GM12878 (cell line): ENCODE measurements around the gene PALLD.
A peak's percentile ranks its signal among the peaks of the same experiment; 100 is the strongest.

ENCODE experiments used
- BCL11A ChIP-seq: IDR thresholded peaks from 2 replicates; pipeline ENCODE4 v1.6.1; 2011; ENCODE audit warnings: low read depth, low read length
- BHLHE40 ChIP-seq, 2 experiments: fragments of 450-650 bp in 1 of 2; IDR thresholded peaks; 2 replicates each; pipeline ENCODE4 v1.6.1; 2011 to 2017; ENCODE audit warnings: low read depth in 2 of 2, borderline replicate concordance in 1 of 2, improper control_type of control experiment in 1 of 2, low read length in 1 of 2, mild to moderate bottlenecking in 1 of 2
- CBX5 ChIP-seq: sonication (generic); IDR thresholded peaks from 2 replicates; pipeline ENCODE4 v1.6.1; 2016; ENCODE audit warnings: low read depth, moderate library complexity, mild to moderate bottlenecking, inconsistent platforms
- CEBPB ChIP-seq, 2 experiments: fragments of 150-350 bp in 1 of 2; IDR thresholded peaks; 2 replicates each; pipeline ENCODE4 v1.6.1; 2012 to 2014; ENCODE audit warnings: low read depth in 2 of 2, low read length in 2 of 2, borderline replicate concordance in 1 of 2, inconsistent platforms in 1 of 2
- CREM ChIP-seq: IDR thresholded peaks from 2 replicates; pipeline ENCODE4 v1.6.1; 2014; ENCODE audit warnings: antibody characterized with exemption, low read depth
- GABPA ChIP-seq: IDR thresholded peaks from 2 replicates; pipeline ENCODE4 v1.6.1; 2014; ENCODE audit warnings: antibody characterized with exemption, low read depth, mild to moderate bottlenecking, inconsistent platforms
- HDGF ChIP-seq: fragments of 450-650 bp; IDR thresholded peaks from 2 replicates; pipeline ENCODE4 v1.6.1; 2016; ENCODE audit warnings: antibody characterized with exemption
- MTA3 ChIP-seq: IDR thresholded peaks from 2 replicates; pipeline ENCODE4 v1.6.1; 2012; ENCODE audit warnings: low read length, inconsistent platforms, borderline replicate concordance
- NFXL1 ChIP-seq: fragments of 450-650 bp; IDR thresholded peaks from 2 replicates; pipeline ENCODE4 v1.6.1; 2017; ENCODE audit warnings: antibody characterized with exemption, mild to moderate bottlenecking, borderline replicate concordance
- SMAD1 ChIP-seq: fragments of 450-650 bp; IDR thresholded peaks from 2 replicates; pipeline ENCODE4 v1.6.1; 2018; ENCODE audit warnings: mild to moderate bottlenecking, low read depth; ENCODE audit not compliant: partially characterized antibody
- TF ChIP-seq, protein P1 (sequence below): IDR thresholded peaks from 2 replicates; pipeline ENCODE4 v1.6.1; 2011; ENCODE audit warnings: low read depth, mild to moderate bottlenecking, low read length, moderate library complexity, borderline replicate concordance; ENCODE audit errors: extremely low read depth
- TF ChIP-seq, protein P2 (sequence below), 3 experiments: IDR thresholded peaks in 2 of 3; conservative IDR thresholded peaks in 1 of 3; 2 replicates each; pipeline ENCODE4 v1.5.1; 2011; ENCODE audit warnings: low read depth in 3 of 3, low read length in 3 of 3, mild to moderate bottlenecking in 3 of 3, control low read depth in 2 of 3, moderate library complexity in 2 of 3, inconsistent platforms in 1 of 3, mixed read lengths in 1 of 3; ENCODE audit not compliant: control insufficient read depth in 2 of 3, insufficient read depth in 1 of 3; ENCODE audit errors: extremely low read depth in 1 of 3

DNA sequence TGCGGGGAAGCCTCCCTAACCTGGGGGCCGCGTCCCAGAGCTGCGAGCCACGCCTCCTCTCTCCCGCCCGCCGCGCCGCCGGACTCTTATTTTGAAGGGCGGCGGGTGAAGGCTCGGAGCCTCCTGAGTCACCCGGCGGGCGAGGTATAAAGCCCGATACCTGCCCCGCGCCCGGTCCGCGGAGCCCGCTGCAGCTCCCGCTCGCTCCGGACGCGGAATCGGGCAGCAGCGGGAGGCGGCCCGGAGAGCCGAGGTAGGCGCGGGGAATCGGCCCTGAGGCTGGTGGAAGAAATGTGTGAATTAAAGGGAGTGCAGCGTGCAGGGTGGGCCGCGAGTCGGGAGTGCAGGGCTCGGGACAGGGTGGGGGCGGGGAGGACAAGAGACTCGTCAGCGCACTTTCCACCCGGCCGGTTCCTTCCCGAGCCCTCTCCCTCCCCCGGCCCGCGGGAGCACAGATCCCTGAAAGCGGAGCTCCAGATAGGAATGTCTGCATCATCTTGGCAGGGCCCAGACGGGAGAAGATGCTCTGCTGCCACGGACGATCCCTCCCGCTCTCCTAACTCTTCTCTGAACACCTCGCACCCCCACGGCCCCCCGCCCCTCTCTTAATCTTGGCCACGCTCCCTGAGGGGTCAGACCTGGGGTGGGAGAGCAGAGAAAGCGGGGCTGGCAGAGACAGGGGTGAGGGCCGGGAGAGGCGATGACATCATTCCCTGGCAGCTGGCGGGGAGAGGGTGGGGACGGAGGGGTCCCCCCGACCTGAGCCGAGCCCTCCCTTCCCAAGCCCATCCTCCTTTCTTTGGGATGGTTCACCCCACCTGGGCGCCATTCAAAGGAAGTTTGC lies 335.3 kb downstream of the PALLD start:
- no peak for TF ChIP-seq MTA3
- peak in 1 of 2 experiments; percentile 33; a peak in 2 of 4 replicates for TF ChIP-seq BHLHE40 (IDR thresholded peaks at IDR 0.05; ENCODE audit: borderline replicate concordance in 1 of 2, low read depth in 2 of 2, low read length in 1 of 2)
- TF ChIP-seq BCL11A, result no peak
- TF ChIP-seq SMAD1, result no peak
- TF ChIP-seq CREM, result no peak
- no peak for TF ChIP-seq CBX5
- TF ChIP-seq NFXL1, result no peak
- TF ChIP-seq, protein P1, sequence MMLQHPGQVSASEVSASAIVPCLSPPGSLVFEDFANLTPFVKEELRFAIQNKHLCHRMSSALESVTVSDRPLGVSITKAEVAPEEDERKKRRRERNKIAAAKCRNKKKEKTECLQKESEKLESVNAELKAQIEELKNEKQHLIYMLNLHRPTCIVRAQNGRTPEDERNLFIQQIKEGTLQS, result no peak
- no peak for TF ChIP-seq HDGF
- no peak for TF ChIP-seq GABPA
- TF ChIP-seq CEBPB (IDR thresholded peaks at IDR 0.05; ENCODE audit: borderline replicate concordance in 1 of 2, low read depth in 2 of 2, low read length in 2 of 2), result no peak
- TF ChIP-seq, protein P2, sequence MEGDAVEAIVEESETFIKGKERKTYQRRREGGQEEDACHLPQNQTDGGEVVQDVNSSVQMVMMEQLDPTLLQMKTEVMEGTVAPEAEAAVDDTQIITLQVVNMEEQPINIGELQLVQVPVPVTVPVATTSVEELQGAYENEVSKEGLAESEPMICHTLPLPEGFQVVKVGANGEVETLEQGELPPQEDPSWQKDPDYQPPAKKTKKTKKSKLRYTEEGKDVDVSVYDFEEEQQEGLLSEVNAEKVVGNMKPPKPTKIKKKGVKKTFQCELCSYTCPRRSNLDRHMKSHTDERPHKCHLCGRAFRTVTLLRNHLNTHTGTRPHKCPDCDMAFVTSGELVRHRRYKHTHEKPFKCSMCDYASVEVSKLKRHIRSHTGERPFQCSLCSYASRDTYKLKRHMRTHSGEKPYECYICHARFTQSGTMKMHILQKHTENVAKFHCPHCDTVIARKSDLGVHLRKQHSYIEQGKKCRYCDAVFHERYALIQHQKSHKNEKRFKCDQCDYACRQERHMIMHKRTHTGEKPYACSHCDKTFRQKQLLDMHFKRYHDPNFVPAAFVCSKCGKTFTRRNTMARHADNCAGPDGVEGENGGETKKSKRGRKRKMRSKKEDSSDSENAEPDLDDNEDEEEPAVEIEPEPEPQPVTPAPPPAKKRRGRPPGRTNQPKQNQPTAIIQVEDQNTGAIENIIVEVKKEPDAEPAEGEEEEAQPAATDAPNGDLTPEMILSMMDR (IDR thresholded peaks at IDR 0.05 in 2 of 3, conservative IDR thresholded peaks at IDR 0.05 in 1 of 3; ENCODE audit: control insufficient read depth in 2 of 3, extremely low read depth in 1 of 3, insufficient read depth in 1 of 3, low read depth in 3 of 3, low read length in 3 of 3), result no peak
